HT-29 (cell line): Measurements from ENCODE around the gene CMPK1. TPM values are rescaled to one million over a fixed set of nuclear protein-coding genes. Genes with fewer than 3 reads are reported as not detected.

ENCODE experiments used
- DNase-seq: peaks from one replicate; pipeline ENCODE4 v3.0.0-alpha.2; 2015; ENCODE audit warnings: low spot score
- total RNA-seq: library from RNA; depleted of rRNA; stranded (reverse); fragments of >200 nt; shearing (Covaris generic); gene quantifications from 2 replicates; pipeline ENCODE4 v1.2.3, GENCODE V29; 2014; rRNA removed

CMPK1 gene
- total RNA-seq, 1 experiment from 2014 or later = 51.4 TPM

DNA sequence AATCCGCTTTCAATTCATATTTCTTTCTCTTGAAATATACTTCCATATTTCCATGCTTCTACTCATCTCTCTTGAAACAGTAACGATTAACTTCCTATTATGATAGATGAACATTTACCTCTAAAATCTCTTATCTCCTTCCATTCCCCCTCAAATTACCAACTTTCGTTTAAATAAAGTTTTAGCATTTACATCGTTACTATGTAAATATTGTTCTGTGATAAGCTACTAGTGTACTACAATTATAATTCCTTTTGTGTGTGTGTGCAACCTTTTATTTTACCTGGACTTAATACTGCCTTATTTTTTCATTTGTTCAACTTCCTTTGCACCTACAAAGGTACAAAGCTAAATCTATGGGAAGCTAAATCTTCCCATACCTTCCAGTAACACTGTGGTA is 87.0 kb downstream of the CMPK1 start:
- no peak for DNase-seq

DNA sequence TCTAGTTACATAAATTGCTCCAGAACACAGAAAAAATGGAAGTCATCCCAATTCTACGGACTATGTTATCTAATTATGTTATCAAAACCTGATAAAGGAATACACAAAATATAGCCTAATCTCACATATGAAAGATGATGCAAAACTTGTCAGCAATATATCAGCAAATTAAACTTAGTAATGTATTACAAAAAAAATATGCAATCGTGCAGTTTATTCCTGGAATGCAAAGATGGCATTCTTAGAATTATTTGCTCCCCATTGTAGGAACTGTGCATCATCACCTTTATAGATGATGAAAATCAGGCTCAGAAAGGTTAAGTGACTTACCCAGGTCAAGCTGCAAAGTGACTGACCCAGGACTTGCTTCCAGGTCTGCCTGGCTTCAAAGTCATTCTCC is 90.3 kb downstream of the CMPK1 start:
- DNase-seq = no peak

DNA sequence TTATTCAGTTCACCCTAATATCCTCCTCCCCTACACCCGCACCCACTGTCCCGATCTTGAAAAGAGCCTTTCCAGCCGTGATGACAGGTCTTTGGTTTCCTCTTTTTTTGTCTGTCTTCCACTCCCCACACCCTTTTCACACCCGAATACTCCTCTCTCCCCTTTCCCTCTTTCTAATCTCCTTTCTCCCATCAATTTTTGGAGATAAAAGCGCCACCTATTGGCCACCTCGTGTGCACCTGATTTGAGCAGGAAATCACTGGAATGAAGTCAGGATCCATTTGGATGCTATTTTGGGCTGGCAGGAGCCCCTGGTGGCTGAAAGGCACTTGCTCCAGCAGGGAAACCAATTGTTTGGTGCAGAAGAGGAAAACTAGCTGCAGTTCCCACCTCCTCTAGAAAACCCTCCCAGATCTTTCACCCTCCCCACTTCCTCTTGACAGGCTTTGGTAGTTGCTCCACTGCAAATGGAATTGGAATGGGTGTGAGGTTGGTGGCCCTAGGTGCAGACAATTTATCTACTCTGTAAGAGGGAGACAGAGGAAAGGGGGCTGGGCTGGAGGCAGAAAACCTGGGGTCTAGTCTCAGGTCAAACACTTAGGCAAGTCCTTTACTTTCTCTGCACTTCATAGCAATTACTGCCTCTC is 90.9 kb downstream of the CMPK1 start:
- DNase-seq = peak; percentile 61

Other genes with a start within 250 kb of the CMPK1 start
- gene CYP4A22, start 196.3 kb upstream of the CMPK1 start, total RNA-seq = not detected in 2 replicates
- gene PDZK1IP1, start 143.8 kb upstream of the CMPK1 start, total RNA-seq = 32.9 and 38.0 TPM in 2 replicates
- not detected in 2 replicates for gene TAL1, start 101.6 kb upstream of the CMPK1 start, total RNA-seq
- 12.4 and 12.6 TPM in 2 replicates for gene STIL, start 19.6 kb upstream of the CMPK1 start, total RNA-seq
- gene FOXE3, start 82.5 kb downstream of the CMPK1 start, total RNA-seq = not detected in 2 replicates
- 2.8 TPM in 2 replicates for gene FOXD2, start 104.3 kb downstream of the CMPK1 start, total RNA-seq